Endothelial cell of umbilical vein (primary cell): ENCODE results near the gene DISP3. TPM values are rescaled to one million over a fixed set of nuclear protein-coding genes. Genes with fewer than 3 reads are reported as not detected.

Experiments
- BruUV-seq: library from RNA; stranded (reverse); fragments of 400-500 nt; replicated peaks from 2 replicates; lab custom pipeline; 2021; lab: Mats Ljungman, UMichigan
- CTCF ChIA-PET: fragments of 300-600, 350-600 bp; sonication (Branson Sonifier 250); formaldehyde crosslinking; loops from one replicate; lab custom pipeline; 2021; ENCODE audit warnings: antibody characterized with exemption, inconsistent platforms; lab: Charles Lee
- POLR2A ChIA-PET: fragments of 300-600, 350-600 bp; sonication (Branson Sonifier 250); formaldehyde crosslinking; loops from one replicate; lab custom pipeline; 2021; ENCODE audit warnings: antibody characterized with exemption, inconsistent platforms; lab: Charles Lee
- DNase-seq: peaks from one replicate; pipeline ENCODE4 v3.0.0-alpha.2; 2011; ENCODE audit warnings: low read depth, low spot score
- FAIRE-seq: peaks from 2 replicates; lab custom pipeline; 2011; peaks lifted over from hg19 to GRCh38; lab: Jason Lieb, UNC
- H2AFZ ChIP-seq: 2 replicates; pipeline ENCODE4 v1.6.0; 2012; ENCODE audit warnings: low read depth, low read length, control low read depth, inconsistent platforms
- H3K27ac ChIP-seq: 2 replicates; pipeline ENCODE4 v1.5.1; 2011; ENCODE audit warnings: low read depth, mild to moderate bottlenecking, control low read depth, low read length, moderate library complexity; ENCODE audit not compliant: insufficient read depth
- H3K27me3 ChIP-seq, 2 experiments: 2 replicates each; pipeline versions ENCODE4 v1.6.0 to v1.6.1; 2011; ENCODE audit warnings: low read length in 2 of 2, mixed read lengths in 1 of 2; ENCODE audit not compliant: control insufficient read depth in 2 of 2, insufficient read depth in 2 of 2
- H3K36me3 ChIP-seq, 2 experiments: 2 replicates in 1 of 2; 3 replicates in 1 of 2; pipeline ENCODE4 v1.5.1; 2011; ENCODE audit warnings: low read length in 2 of 2, mild to moderate bottlenecking in 1 of 2, moderate library complexity in 1 of 2; ENCODE audit not compliant: control insufficient read depth in 2 of 2, insufficient read depth in 2 of 2; ENCODE audit errors: extremely low read depth in 1 of 2
- H3K4me1 ChIP-seq: 3 replicates; pipeline ENCODE4 v1.5.1; 2011; ENCODE audit warnings: mild to moderate bottlenecking, low read length; ENCODE audit not compliant: control insufficient read depth, insufficient read depth; ENCODE audit errors: extremely low read depth
- H3K4me2 ChIP-seq: 2 replicates; pipeline ENCODE4 v1.6.1; 2011; ENCODE audit warnings: low read length, control low read depth, mixed read lengths; ENCODE audit not compliant: insufficient read depth
- H3K4me3 ChIP-seq, 3 experiments: fragments of 200-600 bp in 1 of 3; sonication (generic), shearing (Covaris generic) in 1 of 3; replicated peaks in 1 of 3; 2 replicates each; pipeline ENCODE4 v1.5.1; 2011 to 2016; ENCODE audit warnings: control low read depth in 3 of 3, low read length in 3 of 3, mild to moderate bottlenecking in 2 of 3, inconsistent platforms in 1 of 3, low read depth in 1 of 3, moderate library complexity in 1 of 3; ENCODE audit not compliant: insufficient read depth in 1 of 3
- H3K79me2 ChIP-seq: 2 replicates; pipeline ENCODE4 v1.6.0; 2012; ENCODE audit warnings: low read length, inconsistent platforms; ENCODE audit not compliant: control insufficient read depth, insufficient read depth
- H3K9ac ChIP-seq: replicated peaks from 2 replicates; pipeline ENCODE3; 2011; ENCODE audit warnings: low read length, control low read depth; ENCODE audit not compliant: insufficient read depth; ENCODE audit errors: extremely low read depth
- H3K9me1 ChIP-seq: replicated peaks from 3 replicates; pipeline ENCODE4 v1.6.0; 2011; ENCODE audit warnings: mild to moderate bottlenecking, low read length; ENCODE audit not compliant: control insufficient read depth, insufficient read depth; ENCODE audit errors: extremely low read depth
- H3K9me3 ChIP-seq: replicated peaks from 2 replicates; pipeline ENCODE4 v1.5.1; 2012; ENCODE audit warnings: low read length, inconsistent platforms; ENCODE audit not compliant: control insufficient read depth, insufficient read depth
- H4K20me1 ChIP-seq: replicated peaks from 2 replicates; pipeline ENCODE3; 2011; ENCODE audit warnings: mild to moderate bottlenecking, low read length; ENCODE audit not compliant: control insufficient read depth, insufficient read depth; ENCODE audit errors: extremely low read depth
- CTCF ChIP-seq, 2 donors: IDR thresholded peaks; 1 replicate in 1 of 2; 2 replicates in 1 of 2; pipeline ENCODE4 v1.5.1; 2011; ENCODE audit warnings: low read length in 2 of 2, mild to moderate bottlenecking in 2 of 2, moderate library complexity in 2 of 2, control low read depth in 1 of 2, inconsistent platforms in 1 of 2, low read depth in 1 of 2; ENCODE audit not compliant: insufficient read depth in 1 of 2; ENCODE audit errors: extremely low read depth in 1 of 2
- EZH2 ChIP-seq: IDR thresholded peaks from 2 replicates; pipeline ENCODE4 v1.6.1; 2012; ENCODE audit warnings: borderline replicate concordance, low read depth, mild to moderate bottlenecking, moderate library complexity, low read length, inconsistent platforms; ENCODE audit not compliant: severe bottlenecking
- FOS ChIP-seq: IDR thresholded peaks from 2 replicates; pipeline ENCODE4 v1.6.1; 2011; ENCODE audit warnings: mild to moderate bottlenecking, low read length, moderate library complexity, borderline replicate concordance; ENCODE audit not compliant: insufficient read depth
- GATA2 ChIP-seq: IDR thresholded peaks from 2 replicates; pipeline ENCODE4 v1.7.0; 2011; ENCODE audit warnings: low read depth, mild to moderate bottlenecking, moderate library complexity, mixed read lengths, low read length; ENCODE audit not compliant: insufficient read length, insufficient read depth
- JUN ChIP-seq: IDR thresholded peaks from 2 replicates; pipeline ENCODE4 v1.6.1; 2011; ENCODE audit warnings: borderline replicate concordance, low read depth; ENCODE audit not compliant: insufficient read length, insufficient read depth
- MYC ChIP-seq: IDR thresholded peaks from one replicate; pipeline ENCODE4 v1.6.1; 2011; ENCODE audit warnings: mild to moderate bottlenecking, low read depth, low read length
- POLR2A ChIP-seq: IDR thresholded peaks from 2 replicates; pipeline ENCODE4 v1.6.1; 2012; ENCODE audit warnings: low read depth, mild to moderate bottlenecking, control low read depth, low read length
- POLR2AphosphoS5 ChIP-seq: IDR thresholded peaks from 2 replicates; pipeline ENCODE4 v1.6.1; 2012; ENCODE audit warnings: low read depth, mild to moderate bottlenecking, control low read depth, low read length, moderate library complexity; ENCODE audit not compliant: insufficient read depth
- dilution Hi-C: fragments of 300-500 bp; cut with MboI; formaldehyde crosslinking; loops from one replicate; pipeline ENCODE4 v1.15.0; 2019; ENCODE audit warnings: low sequenced_read_pairs; ENCODE audit not compliant: extremely low pct_ligation_motif_present
- intact Hi-C: fragments of 100-400 bp; cut with micrococcal nuclease; formaldehyde crosslinking; loops from one replicate; pipeline ENCODE4 v1.10.0; 2022
- polyA plus RNA-seq, 4 experiments: library from polyadenylated mRNA; depleted of rRNA in 3 of 4; stranded (reverse) in 3 of 4; unstranded in 1 of 4; fragments of >200 nt; gene quantifications; 2 replicates each; pipeline versions ENCODE4 v1.2.1 to v1.2.3, GENCODE V29; 2011 to 2012; ENCODE audit warnings: missing spikeins in 1 of 4
- total RNA-seq: library from RNA; stranded (reverse); gene quantifications from 2 replicates; pipeline ENCODE4 v1.2.3, GENCODE V29; 2021
- TF ChIP-seq, protein P1 (sequence below): IDR thresholded peaks from 2 replicates; pipeline ENCODE4 v1.6.1; 2011; ENCODE audit not compliant: insufficient read depth, insufficient read length

Gene DISP3
- total and polyA plus RNA-seq, 2 donors (not counting 3 experiments of a cell fraction or from before 2014, with no cell fraction given) = 0.26 to 0.49 TPM

DNA sequence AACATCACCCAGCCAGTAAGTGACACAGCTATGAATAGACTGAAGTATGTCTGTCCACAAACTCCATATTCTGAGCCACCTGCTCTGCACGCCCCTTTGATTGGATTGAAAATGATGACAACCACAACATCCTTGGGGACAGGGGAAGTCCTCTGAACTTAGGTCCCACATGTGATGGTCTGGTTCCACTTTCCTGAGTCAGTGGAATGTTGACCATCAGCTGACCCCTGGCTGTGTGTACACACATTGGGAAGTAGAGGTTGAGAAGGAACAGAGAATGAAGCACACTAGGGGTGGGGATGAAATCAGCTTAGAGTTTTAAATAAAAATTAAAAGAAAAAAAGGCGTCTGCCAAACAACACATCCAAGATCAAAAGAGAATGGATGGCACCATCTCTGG, 8.0 kb upstream of the DISP3 start:
- H3K36me3 ChIP-seq = no peaks in the 10 kb centered on the region
- H4K20me1 ChIP-seq = no peaks in the 10 kb centered on the region
- DNase-seq = no peak
- H3K27ac ChIP-seq = no peak overlapping the region
- no peaks in the 10 kb centered on the region for H3K9me1 ChIP-seq
- H3K4me3 ChIP-seq = no peak overlapping the region
- H3K27me3 ChIP-seq = no peaks in the 10 kb centered on the region
- no peaks in the 10 kb centered on the region for H3K79me2 ChIP-seq
- CTCF ChIA-PET = no interaction called here
- intact Hi-C loops = no loop called here
- no TSS peak for BruUV-seq
- no peak for FAIRE-seq
- no peak overlapping the region for H3K4me2 ChIP-seq
- POLR2A ChIA-PET = no interaction called here
- H2AFZ ChIP-seq = no peak overlapping the region
- TF ChIP-seq, protein P1, sequence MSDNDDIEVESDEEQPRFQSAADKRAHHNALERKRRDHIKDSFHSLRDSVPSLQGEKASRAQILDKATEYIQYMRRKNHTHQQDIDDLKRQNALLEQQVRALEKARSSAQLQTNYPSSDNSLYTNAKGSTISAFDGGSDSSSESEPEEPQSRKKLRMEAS = no peak
- TF ChIP-seq MYC = no peak
- TF ChIP-seq CTCF (IDR thresholded peaks at IDR 0.05; ENCODE audit: extremely low read depth in 1 of 2, insufficient read depth in 1 of 2, low read depth in 1 of 2, low read length in 2 of 2) = no peak
- TF ChIP-seq JUN = no peak
- TF ChIP-seq EZH2 = no peak
- TF ChIP-seq FOS = no peak
- TF ChIP-seq POLR2A = no peak
- TF ChIP-seq GATA2 = no peak
- no peak for TF ChIP-seq POLR2AphosphoS5
- no peaks in the 10 kb centered on the region for H3K9me3 ChIP-seq
- dilution Hi-C loops = no loop called here
- no peak overlapping the region for H3K9ac ChIP-seq
- H3K4me1 ChIP-seq = no peaks in the 10 kb centered on the region
